ENCODE results near the gene ADGRD2.

Gene ADGRD2

DNA sequence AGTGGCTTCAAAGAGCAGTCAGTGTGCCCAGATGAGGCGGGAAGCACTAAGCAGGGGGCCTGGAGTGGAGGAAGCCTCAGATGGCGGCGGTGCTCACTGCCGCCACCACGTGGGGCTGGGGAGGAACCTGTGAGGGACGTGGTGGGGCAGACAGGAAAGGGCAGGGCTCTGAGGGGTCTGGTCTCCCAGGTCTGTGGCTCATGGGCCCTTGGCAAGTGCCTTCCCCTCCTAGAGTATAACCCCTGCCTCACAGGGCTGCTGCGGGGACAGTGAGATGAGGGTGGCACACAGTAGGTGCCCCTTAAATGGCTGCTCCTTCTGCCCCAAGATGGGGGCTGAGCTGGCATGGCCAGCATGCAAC, 30.4 kb downstream of the ADGRD2 start:
- DNase-seq (ENCODE audit: low read depth), result no peak

DNA sequence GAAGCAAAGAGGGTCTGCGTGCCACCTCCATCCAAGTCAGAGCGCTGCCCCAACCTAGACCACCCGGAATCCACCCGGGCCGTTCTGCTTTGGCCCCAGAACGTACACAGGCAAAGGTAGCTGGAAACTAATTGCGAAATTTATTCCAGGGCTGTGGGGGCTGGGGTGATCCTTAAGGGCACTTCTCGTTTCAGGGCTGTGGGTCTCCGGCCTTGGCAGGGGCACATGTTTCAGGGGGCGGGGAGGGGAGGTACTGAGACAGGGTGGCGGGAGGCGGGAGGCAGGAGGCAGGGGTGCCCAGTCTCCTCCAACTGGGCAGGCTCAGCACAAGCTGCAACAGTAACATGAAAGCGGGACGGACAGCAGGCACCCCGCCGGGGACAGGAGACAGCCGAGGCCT, 30.9 kb downstream of the ADGRD2 start:
- no peak for DNase-seq (ENCODE audit: low read depth)

DNA sequence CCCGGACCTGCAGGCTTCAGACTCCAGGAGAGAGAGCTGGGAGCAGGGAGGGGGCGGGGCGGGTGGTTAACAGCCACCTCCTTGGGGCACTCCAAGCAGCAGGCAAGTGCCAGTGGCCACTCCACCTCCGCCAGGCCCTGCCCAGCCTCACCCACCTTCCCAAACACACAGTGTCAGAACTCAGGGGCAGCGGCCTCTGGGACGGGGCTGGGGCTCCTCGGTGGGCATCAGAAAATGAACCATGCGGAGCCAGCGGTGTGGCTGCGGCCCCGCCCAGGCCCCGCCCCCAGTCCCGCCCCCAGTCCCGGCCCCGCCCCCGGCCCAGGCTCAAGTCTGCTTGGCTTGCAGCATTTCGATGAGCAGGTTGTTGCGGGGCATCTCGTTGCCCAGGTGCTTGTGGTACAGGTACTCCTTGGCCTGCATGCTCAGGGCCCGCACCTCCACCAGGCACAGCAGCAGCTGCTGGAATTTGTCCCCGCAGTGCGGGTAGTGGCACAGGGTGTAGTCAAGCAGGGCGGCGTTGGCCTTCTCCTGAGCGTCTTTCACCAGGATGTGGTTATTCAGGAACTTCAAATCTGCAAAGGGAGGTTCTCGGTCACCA, 32.3 kb downstream of the ADGRD2 start:
- no peak for DNase-seq (ENCODE audit: low read depth)

DNA sequence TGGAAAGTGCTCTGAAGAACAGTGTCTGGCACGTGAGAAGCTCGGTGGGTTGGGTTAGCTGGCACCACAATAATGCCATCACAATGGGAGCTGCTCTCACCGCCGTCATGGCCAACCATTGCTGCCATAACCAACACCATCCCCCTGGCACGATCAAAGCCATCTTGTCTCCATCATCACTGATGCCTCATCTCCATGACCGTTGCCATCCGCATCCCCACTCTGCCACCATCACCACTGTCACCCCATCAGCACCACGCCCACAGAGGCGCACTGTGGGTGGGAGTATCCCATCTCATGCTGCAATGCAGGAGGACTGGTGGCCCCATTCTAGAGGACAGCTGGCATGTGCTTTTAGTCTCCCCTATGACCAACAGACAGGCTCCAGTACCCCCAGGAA, 33.2 kb downstream of the ADGRD2 start:
- DNase-seq (ENCODE audit: low read depth), result no peak

DNA sequence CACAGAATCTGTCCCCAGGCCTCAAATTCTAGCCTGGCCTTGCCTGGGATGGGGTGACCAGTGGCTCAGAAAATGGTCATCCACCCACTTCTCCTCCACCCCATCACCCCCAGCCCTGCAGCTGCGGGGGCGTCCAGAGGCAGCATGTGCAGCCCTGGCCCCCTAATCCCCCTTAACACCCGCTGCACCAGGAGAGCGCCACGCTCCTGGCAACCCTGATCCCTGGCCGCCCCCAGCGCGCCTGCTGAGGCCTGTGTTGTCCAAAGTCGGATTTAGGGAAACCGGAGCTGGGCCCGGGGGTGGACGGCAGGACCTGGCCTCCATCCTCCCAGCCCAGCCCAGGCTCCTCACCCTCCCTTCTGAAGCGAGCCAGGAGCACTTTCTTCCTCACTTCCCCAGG, 35.0 kb downstream of the ADGRD2 start:
- DNase-seq (ENCODE audit: low read depth), result no peak

DNA sequence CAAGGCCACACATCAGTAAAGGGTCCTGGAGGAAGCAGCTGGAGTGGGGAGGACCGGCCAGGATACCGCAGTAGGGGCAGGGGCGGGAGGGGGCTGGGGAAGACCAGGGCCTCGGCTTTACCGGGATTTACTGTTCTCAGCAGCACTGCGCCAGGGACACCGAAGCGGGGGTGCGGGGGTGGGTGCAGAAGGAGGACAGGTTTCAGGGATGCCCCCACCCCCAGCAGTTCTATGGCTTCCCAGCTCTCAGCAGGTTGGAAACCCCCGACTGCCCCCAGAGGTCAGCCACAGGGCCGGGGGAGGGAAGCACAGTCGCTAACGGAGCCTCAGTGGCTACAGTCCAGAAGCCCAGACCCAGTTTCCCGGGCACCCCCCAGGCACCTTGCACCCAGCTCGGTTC, 35.7 kb downstream of the ADGRD2 start:
- no peak for DNase-seq (ENCODE audit: low read depth)

DNA sequence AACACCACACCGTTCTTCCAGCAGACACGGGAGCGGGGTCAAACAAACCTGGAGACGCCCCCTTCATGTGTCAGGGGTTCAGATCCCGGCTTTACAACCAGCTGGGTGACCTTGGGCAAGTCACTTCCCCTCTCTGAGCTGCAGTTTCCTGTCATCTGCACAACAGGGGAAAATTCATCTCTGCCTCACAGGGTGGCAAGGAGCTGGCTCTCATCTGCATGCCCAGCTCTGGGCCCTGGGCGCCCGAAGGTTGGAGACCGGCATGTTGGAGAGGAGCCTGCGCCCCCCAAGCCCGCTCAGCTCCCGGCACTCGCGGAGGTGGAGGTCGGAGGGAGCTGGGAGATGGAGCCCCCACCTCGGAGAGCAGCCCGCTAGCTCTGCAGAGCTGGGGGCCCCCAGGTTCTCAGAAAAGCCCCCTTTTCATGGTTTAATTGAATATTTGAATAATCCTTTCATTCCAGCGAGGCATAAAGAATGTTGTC, 36.6 kb downstream of the ADGRD2 start:
- no peak for DNase-seq (ENCODE audit: low read depth)

DNA sequence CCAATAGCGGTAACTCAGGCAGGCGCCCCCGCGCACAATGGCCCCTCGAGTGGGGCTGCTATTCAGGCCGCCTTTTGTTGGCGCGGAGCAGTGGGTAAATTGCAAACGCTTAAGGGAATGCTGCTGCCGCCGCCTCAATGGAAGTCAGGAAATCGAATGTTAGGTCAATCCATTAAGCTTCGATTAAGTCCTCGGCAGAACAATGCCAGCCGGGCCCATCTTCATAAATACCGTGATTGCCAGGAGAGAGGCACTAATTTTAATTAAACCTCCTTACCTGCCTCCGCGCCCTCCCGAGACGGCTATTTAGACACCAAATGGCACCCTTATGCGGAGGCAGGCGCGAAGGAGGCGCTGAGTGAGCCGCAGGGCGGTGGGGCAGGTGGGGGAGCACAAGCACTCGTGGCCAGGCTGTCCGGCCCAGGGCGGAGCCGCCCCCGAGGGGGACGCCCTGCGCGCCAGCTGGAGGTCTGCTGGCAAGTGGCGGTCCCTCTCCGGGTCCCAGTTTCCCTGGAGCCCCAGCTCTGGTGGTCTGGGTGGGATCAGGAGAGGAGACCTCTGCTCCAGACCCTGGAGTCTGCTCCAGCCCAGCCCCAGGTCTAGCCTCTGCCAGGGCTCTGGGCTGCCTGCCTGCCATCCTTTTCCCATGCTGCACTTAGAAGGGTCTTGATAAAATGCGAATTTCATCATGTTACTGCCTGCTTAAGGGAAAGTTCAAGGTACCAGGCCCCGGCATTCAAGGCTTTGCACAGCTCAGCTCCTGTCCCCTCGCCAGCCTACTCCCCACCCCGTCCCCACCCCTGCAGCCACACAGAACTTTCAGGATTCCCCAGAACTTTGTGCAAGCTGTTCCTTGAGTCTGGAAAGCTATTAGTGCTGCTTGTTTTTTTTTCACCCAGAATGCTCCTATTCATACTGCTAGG, 37.3 kb downstream of the ADGRD2 start:
- no peak for DNase-seq (ENCODE audit: low read depth)

DNA sequence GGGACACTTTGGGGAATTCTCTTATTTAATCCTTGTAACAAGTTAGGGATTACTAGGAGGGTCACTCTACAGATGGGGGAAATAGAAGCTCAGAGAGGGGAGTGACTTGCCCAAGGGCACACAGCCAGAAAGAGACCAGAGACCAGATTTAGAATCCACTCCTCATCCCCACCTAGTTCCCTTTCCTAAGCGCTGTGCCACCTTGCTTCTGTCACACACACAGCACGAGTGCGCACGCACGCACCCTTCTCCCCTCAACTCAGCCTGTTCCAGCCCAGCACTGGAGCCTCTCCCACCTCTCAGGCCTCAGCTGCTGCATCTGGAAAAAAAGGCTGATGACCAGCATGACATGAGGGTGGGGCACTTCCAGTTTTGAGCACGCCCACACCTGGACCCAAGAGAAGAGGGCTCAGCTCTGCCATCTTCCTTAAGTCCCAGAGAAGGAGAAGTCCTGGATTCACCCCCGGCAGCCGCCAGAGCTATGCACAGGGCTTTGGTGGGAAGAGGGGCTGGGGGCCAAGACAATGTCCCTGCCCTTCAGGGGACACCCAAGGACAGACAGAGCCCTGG, 38.5 kb downstream of the ADGRD2 start:
- no peak for DNase-seq (ENCODE audit: low read depth)

DNA sequence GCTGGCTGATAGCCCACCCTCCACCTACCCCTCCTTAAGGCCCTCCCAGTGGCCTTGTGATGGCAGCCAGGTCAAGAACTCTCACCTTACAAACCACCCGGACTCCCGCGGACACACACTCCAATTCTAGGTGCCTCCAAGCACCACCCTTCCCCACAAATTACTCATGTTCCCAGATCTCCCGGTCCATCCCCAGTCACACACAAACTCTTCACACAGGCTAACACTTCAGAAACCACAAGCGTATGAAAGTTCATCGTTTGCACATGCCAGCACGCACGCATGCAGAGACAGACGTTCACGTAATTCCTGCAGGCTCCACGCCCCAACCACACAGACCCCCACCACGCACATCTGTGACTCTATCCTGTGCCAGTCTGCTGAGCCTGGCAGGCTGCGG, 39.0 kb downstream of the ADGRD2 start:
- DNase-seq (ENCODE audit: low read depth), result no peak

DNA sequence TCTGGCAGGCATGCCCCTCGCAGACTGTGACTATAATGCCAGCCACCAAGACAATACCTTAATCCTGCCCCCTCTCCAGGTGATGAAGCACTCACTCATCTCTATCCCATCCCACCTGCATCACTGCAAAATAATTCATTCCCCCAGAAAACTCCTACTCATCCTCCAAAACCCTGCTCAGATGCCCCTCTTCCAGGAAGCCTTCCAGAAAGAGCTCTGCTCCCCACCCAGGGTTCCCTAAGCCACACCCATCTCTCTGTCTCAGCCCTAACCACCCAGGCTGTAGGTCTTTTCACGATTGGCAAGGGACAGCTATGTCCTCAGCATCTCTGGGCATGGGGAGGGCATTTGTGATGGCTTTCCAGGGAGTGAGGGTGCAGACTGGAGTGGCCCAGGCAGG, 39.8 kb downstream of the ADGRD2 start:
- DNase-seq (ENCODE audit: low read depth), result no peak

DNA sequence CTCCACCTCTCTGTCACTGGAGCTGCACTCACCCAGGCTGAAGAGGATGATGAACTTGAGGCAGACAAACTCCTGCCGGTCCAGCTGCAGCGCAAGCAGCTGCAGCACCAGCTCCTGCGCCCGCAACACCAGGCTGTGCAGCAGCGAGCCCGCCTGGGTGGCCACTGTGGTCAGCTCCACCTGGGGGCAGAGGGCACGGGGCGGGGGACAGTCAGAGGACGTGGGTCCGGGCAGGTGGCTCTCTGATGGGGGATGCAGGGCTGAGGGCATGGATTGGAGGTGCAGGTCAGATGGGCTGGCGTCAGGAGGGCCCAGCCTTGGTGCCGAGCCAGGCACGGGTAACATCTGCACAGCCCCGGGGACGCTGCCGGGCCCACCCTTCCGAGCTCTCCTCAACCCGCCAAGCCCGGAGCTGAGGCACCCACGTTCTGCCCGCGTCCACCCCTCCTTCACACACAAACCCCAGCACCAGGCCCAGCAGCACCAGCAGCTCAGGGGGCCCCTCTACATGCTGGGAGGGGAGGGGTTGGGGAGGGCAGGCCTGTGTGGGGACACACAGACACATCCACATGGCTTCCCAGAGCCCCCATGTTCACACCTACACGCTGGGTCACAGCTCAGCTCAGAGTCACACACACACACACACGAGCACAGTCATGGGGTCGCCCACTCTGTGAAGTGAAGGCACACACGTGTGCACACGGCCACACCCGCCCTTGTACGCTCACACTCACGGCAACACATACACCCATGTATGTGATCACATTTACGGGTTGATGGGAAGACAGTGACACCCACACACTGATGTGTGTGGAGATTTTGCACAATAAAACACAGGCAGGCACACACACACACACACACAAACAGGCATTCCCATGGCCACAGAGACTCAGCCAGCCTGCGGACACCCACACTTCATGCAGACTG, 41.1 kb downstream of the ADGRD2 start:
- no peak for DNase-seq (ENCODE audit: low read depth)

DNA sequence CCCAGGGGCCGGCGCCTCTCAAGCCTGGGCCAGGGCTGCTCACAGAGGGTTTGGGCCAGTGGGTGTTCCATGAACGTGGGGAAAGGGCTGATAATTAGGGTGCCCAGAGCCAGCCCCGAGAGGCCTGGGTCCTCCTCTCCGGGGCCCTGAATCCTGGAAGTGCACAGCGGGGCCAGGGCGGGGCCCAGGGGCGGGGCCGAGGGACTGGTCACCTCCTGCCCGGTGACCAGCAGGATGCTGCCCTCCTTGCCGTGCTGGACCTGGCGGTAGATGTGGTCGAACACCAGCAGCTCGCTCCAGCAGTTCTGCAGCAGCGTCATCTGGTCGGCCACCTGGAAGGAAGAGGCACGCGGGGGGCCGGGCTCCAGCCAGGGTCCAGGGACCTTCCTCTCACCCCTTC, 42.6 kb downstream of the ADGRD2 start:
- DNase-seq (ENCODE audit: low read depth), result no peak

DNA sequence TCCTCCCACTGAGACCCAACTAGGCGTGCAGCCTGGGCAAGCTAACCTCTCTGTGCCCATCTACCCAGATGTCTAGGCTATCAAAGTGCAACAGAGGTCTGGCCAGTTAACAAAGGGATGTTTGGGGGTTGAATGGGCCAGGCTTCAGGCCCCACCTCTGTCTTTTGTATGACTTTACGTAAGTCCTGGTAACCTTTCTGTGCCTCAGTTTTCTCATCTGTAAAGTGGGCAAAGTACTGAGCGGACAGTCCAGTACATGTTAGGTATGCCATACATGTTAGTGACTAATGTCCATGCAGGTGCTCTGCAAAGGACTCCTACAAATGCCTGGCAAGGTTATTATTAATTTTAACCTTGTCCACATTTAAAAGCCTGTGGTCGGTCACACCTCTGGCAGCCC, 43.0 kb downstream of the ADGRD2 start:
- DNase-seq (ENCODE audit: low read depth), result no peak

DNA sequence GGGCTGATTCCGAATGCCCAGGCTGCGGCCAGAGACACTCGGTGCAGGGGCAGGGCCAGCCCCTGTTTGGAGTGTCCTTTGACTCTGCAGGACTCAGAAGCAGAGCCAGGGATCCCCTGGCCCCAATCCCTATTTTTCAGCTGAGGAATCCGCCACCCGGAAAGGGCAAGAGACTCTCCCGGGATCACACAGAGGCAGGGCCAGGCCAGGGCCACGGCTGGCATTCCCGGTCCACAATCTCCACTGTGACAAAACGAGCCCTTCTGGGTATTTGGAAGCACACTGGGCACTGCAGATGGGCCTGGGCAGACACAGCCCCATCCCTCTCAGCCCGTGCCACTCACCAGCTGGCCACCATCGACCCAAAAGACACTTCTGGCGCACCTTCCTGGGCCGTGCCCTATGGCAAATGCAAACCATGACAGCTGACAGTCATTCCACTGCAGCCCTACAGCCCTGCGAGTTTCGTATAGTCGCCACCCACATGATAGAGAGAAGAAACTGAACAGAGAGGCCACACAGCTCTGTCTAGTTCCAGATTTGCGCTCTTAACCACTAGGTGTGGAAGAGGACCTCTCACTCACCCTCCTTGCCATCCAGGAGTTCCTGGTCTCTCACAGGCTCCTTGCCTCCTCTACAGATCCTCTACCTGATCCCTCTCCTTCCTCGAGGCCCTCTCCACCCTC, 43.7 kb downstream of the ADGRD2 start:
- no peak for DNase-seq (ENCODE audit: low read depth)

DNA sequence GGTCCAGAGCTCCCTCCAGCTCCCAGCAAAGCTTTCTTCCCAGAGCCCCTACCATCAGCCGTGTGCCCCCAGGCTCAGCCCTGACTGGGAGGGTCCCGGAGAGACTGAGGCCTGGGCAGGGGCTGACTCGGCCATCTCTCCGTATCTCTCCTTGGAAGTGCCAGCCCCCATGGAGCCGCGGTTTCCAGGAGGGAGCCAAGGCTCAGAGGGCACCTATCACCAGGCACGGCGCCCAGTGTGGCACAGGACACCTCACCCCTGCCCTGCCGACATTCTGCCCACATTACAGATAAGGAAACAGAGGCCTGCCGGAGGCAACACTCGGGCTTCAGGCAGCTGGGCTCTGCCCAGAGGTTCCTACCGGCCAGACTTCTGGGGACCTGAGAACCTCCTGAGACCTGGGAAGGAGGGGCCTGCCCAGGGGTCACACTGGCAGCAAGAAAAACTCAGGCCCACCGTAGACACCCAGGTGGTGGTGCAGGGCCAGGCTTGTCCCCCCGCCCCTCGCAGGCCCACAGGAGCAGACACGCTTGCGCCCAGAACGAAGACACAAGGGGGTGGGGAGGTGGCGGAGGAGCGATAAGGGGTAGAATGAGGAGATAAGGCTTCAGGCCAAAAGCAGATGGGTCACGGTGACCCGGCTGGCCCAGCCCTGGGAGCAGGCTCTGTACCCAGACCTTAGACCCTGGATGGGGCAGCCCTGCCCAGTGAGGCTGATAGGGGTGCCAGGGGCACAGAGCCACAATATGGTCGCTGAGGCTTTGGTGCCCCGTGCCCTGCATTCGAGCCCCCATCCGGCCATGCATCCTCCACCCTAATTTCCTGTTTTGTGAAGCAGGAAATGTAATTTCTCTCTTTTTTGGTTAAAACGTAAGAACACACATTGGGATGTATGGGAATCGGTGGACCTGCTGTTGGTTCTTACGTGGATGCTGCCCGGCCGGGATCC, 45.1 kb downstream of the ADGRD2 start:
- DNase-seq (ENCODE audit: low read depth), result no peak

DNA sequence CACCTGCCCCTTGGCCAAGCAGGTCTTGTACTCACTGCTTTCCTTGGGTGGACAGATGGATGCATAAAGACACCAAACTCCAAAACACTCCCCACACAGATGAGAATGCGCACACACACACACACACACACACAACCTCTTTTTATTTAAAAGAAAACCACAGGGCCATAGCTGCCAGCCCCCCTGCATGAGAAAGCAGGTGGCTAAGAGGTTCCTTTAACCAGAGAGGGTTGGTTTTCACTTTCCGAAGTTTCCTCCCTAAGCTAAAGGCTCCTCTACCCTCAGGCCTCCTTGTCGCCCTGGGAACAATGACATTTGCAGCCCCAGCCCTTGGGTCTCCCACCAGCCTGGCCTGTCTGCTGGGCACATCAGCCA, 45.8 kb downstream of the ADGRD2 start:
- DNase-seq (ENCODE audit: low read depth), result no peak

DNA sequence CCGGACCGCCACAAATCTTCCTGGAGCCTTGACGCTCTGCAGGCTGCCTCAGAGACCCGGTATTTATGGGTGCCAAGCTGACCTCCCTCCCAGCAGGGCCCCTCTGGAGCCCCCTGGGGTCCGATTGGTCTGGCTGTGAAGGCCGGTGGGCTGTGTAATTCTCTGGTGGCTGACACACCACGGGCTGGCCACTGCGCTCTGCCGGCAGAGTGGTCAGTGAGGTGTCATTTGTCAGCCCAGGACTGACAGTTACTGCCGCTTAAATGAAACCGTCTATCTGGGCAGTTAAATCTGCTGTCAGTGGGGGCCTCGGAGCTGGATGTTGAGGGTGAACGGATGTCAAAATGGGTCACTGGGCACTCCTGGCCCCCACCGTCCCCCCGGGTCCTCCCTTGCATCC, 46.2 kb downstream of the ADGRD2 start:
- DNase-seq (ENCODE audit: low read depth), result no peak

DNA sequence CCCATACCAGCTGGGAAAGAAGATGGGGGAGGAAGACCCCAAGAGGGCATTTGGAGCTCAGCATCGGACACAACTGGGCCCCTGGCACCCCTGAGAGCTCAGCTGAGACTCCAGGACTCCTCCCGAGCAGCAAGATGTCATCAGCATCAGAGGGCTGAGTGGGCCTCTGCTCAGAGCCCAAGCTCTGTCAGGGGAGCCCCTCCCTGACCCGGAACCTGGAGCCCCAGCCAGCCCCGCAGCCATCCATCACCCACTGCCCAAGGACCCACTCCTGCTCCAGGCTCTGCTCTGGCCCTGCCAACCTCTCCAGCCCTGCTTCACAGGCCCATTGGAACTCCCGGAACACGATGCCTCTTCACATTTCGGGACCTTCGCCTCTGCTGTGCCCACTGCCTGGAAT, 47.2 kb downstream of the ADGRD2 start:
- no peak for DNase-seq (ENCODE audit: low read depth)

DNA sequence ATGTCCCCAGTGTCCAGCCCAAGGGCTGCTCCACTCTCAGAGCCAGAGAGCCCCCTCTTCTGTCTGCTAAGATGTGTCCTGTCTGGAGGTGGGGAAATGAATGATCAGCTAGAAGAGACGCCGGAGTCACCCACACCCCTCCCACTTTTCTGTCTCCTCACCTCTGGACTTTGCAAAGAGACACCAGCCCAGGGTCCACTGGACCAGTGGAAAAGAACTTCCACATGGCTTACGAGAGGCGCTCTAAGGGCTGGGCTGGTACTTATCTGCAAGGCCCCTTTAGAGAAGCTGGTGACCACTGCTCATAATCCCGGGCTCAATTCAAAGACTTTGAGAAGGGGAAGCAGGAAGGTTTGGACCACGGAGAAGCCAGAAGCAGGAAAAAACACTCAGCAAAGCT, 47.8 kb downstream of the ADGRD2 start:
- no peak for DNase-seq (ENCODE audit: low read depth)
